K562 (cell line): ENCODE data around the gene DIPK1A. TPM values are rescaled to one million over a fixed set of nuclear protein-coding genes. Genes with fewer than 3 reads are reported as not detected.

Experiments
- ATAC-seq: fragments of 200-7000 bp; cut with Tn5 transposase; 3 replicates; pipeline ENCODE4 v1.9.1; 2020; ENCODE audit warnings: moderate library complexity
- BruUV-seq: library from RNA; stranded (reverse); fragments of 400-500 nt; replicated peaks from 2 replicates; lab custom pipeline; 2021; lab: Mats Ljungman, UMichigan
- CTCF ChIA-PET: fragments of 300-600 bp; formaldehyde crosslinking; extraction: SDS; loops from one replicate; lab custom pipeline; 2021; ENCODE audit warnings: low intra/inter-chr PET ratio; lab: Yijun Ruan, JAX
- POLR2A ChIA-PET: fragments of 300-600, 350-650 bp; sonication (Branson Sonifier 250); formaldehyde crosslinking; extraction: SDS; loops from one replicate; lab custom pipeline; 2021; ENCODE audit warnings: antibody characterized with exemption, inconsistent platforms; lab: Yijun Ruan, JAX
- DNase-seq, 4 experiments: peaks; one replicate each; pipeline versions ENCODE4 v3.0.0 to v3.0.0-alpha.2; 2011 to 2018; ENCODE audit warnings: low spot score in 3 of 4, mixed read lengths in 3 of 4; ENCODE audit errors: extremely low read depth in 1 of 4
- FAIRE-seq: peaks from 2 replicates; lab custom pipeline; 2011; peaks lifted over from hg19 to GRCh38; lab: Jason Lieb, UNC
- H2AFZ ChIP-seq: 2 replicates; pipeline ENCODE4 v1.6.0; 2011; ENCODE audit warnings: low read depth, low read length, control low read depth, inconsistent platforms
- H3K27ac ChIP-seq: fragments of 200-600 bp; 3 replicates; pipeline ENCODE4 v1.8.0; 2011; ENCODE audit warnings: low read depth, mild to moderate bottlenecking, control low read depth, inconsistent platforms, low read length, moderate library complexity, mixed read lengths; ENCODE audit errors: extremely low read depth
- H3K27me3 ChIP-seq, 2 experiments: fragments of 300-600 bp in 1 of 2; 2 replicates in 1 of 2; 3 replicates in 1 of 2; pipeline versions ENCODE4 v1.6.0 to v1.8.0; 2011; ENCODE audit warnings: inconsistent platforms in 2 of 2, low read length in 2 of 2, mild to moderate bottlenecking in 1 of 2, mixed read lengths in 1 of 2, moderate library complexity in 1 of 2; ENCODE audit not compliant: control insufficient read depth in 2 of 2, insufficient read depth in 2 of 2
- H3K36me3 ChIP-seq: fragments of 300-600 bp; 3 replicates; pipeline ENCODE4 v1.8.0; 2011; ENCODE audit warnings: mild to moderate bottlenecking, low read length, inconsistent platforms; ENCODE audit not compliant: control insufficient read depth, insufficient read depth
- H3K4me1 ChIP-seq, 2 experiments: fragments of 200-600 bp in 1 of 2; replicated peaks in 1 of 2; 2 replicates in 1 of 2; 3 replicates in 1 of 2; pipeline versions ENCODE4 v1.5.1 to v1.8.0; 2011; ENCODE audit warnings: inconsistent platforms in 2 of 2, low read length in 2 of 2, mild to moderate bottlenecking in 1 of 2, mixed read lengths in 1 of 2, moderate library complexity in 1 of 2; ENCODE audit not compliant: control insufficient read depth in 2 of 2, insufficient read depth in 2 of 2
- H3K4me2 ChIP-seq: 2 replicates; pipeline ENCODE4 v1.6.1; 2011; ENCODE audit warnings: low read length, control low read depth, inconsistent platforms, mixed read lengths; ENCODE audit not compliant: insufficient read depth
- H3K4me3 ChIP-seq: fragments of 200-600 bp; sonication (generic), shearing (Covaris generic); 2 replicates; pipeline ENCODE4 v1.5.1; 2016; ENCODE audit warnings: control low read depth, inconsistent platforms
- H3K79me2 ChIP-seq: fragments of 200-600 bp; 3 replicates; pipeline ENCODE4 v1.8.0; 2011; ENCODE audit warnings: low read length, inconsistent platforms; ENCODE audit not compliant: control insufficient read depth, insufficient read depth
- H3K9ac ChIP-seq, 2 experiments: 2 replicates each; pipeline versions ENCODE4 v1.6.0 to v1.6.1; 2011; ENCODE audit warnings: low read depth in 2 of 2, low read length in 2 of 2, control low read depth in 1 of 2, inconsistent platforms in 1 of 2, mild to moderate bottlenecking in 1 of 2, mixed read lengths in 1 of 2; ENCODE audit not compliant: insufficient read depth in 1 of 2
- H3K9me1 ChIP-seq: one replicate; pipeline ENCODE4 v1.6.0; 2011; ENCODE audit warnings: inconsistent platforms, mild to moderate bottlenecking, low read length, moderate library complexity; ENCODE audit not compliant: control insufficient read depth, insufficient read depth
- H3K9me3 ChIP-seq: replicated peaks from 2 replicates; pipeline ENCODE4 v1.5.1; 2011; ENCODE audit warnings: low read depth, low read length, inconsistent platforms; ENCODE audit not compliant: control insufficient read depth, insufficient read depth
- H4K20me1 ChIP-seq: replicated peaks from 2 replicates; pipeline ENCODE4 v1.6.1; 2011; ENCODE audit warnings: low read length, inconsistent platforms, mixed read lengths; ENCODE audit not compliant: control insufficient read depth, insufficient read depth
- CHD2 ChIP-seq: IDR thresholded peaks from 2 replicates; pipeline ENCODE4 v1.6.1; 2011; ENCODE audit warnings: low read depth, low read length
- ELF1 ChIP-seq: fragments of 200-800 bp; sonication (Bioruptor generic); IDR thresholded peaks from 2 replicates; pipeline ENCODE4 v1.6.1; 2016; ENCODE audit warnings: missing genetic modification characterization, missing compliant biosample characterization
- FOXP1 ChIP-seq: sonication (generic); formaldehyde crosslinking; IDR thresholded peaks from 2 replicates; pipeline ENCODE4 v1.8.0; 2022; ENCODE audit warnings: mild to moderate bottlenecking, missing genetic modification reagents
- HLTF ChIP-seq: fragments of 450-650 bp; IDR thresholded peaks from 2 replicates; pipeline ENCODE4 v1.6.1; 2016
- KDM1A ChIP-seq, 2 experiments: fragments of 450-650 bp; IDR thresholded peaks; 2 replicates each; pipeline ENCODE4 v1.6.1; 2016; ENCODE audit warnings: mild to moderate bottlenecking in 2 of 2
- MBD1 ChIP-seq: fragments of 250-450 bp; sonication (Bioruptor Pico); IDR thresholded peaks from 2 replicates; pipeline ENCODE4 v1.8.0; 2022; ENCODE audit warnings: inconsistent platforms
- MED1 ChIP-seq: sonication (generic); formaldehyde crosslinking; IDR thresholded peaks from 2 replicates; pipeline ENCODE4 v1.8.1; 2023; ENCODE audit warnings: missing genetic modification reagents, borderline replicate concordance
- SAP30 ChIP-seq: fragments of 200-600 bp; sonication (generic); IDR thresholded peaks from 2 replicates; pipeline ENCODE4 v1.6.1; 2012; ENCODE audit warnings: borderline replicate concordance, low read depth, mild to moderate bottlenecking, moderate library complexity, low read length, control low read depth, inconsistent platforms; ENCODE audit not compliant: insufficient read depth, poor library complexity, severe bottlenecking
- SMARCA4 ChIP-seq: fragments of 450-650 bp; IDR thresholded peaks from 2 replicates; pipeline ENCODE4 v1.6.1; 2016
- TRIM24 ChIP-seq, 2 experiments: fragments of 450-650 bp; IDR thresholded peaks; 2 replicates each; pipeline ENCODE4 v1.6.1; 2016
- ZEB2 ChIP-seq: fragments of 450-650 bp; IDR thresholded peaks from 2 replicates; pipeline ENCODE4 v1.6.1; 2016
- ZNF24 ChIP-seq: fragments of 450-650 bp; IDR thresholded peaks from 2 replicates; pipeline ENCODE4 v1.6.1; 2016
- ZNF318 ChIP-seq, 2 experiments: fragments of 450-650 bp; IDR thresholded peaks; 2 replicates each; pipeline ENCODE4 v1.6.1; 2016; ENCODE audit warnings: mild to moderate bottlenecking in 2 of 2, borderline replicate concordance in 1 of 2, low read depth in 1 of 2, moderate library complexity in 1 of 2
- ZNF764 ChIP-seq: fragments of 250-450 bp; sonication (Bioruptor Pico); IDR thresholded peaks from 2 replicates; pipeline ENCODE4 v1.4.0; 2020; ENCODE audit warnings: low read depth, mild to moderate bottlenecking, moderate library complexity
- WGBS: fragments of 100-300 bp; shearing (Covaris generic); methylation state at CpG from one replicate; pipeline ENCODE4 v1.1.6; 2016; ENCODE audit warnings: low coverage, mixed read lengths; ENCODE audit not compliant: insufficient coverage; ENCODE audit errors: missing lambda C conversion rate; 5-methylcytosine and 5-hydroxymethylcytosine counted together
- in situ Hi-C: fragments of 300-500 bp; cut with MboI; formaldehyde crosslinking; loops from 4 replicates; pipeline ENCODE4 v1.15.0; 2018; ENCODE audit warnings: inconsistent platforms, mixed read lengths
- intact Hi-C: fragments of 100-400 bp; cut with micrococcal nuclease; formaldehyde crosslinking; loops from 2 replicates; pipeline ENCODE4 v1.14.2; 2022
- polyA plus RNA-seq, 8 experiments: library from polyadenylated mRNA; depleted of rRNA in 4 of 8; stranded (reverse) in 5 of 8; unstranded in 3 of 8; fragments of >200 nt; fragmentation: Nextera tagmentation in 2 of 8; fragmentation: Illumina TruSeq in 1 of 8; extraction: Ambion mirVana in 2 of 8; extraction: Trizol in 1 of 8; gene quantifications; 2 replicates each; pipeline versions ENCODE4 v1.2.1 to v1.2.3, GENCODE V29; 2011 to 2014; ENCODE audit warnings: inconsistent platforms in 1 of 8, missing spikeins in 1 of 8
- total RNA-seq, 7 experiments: library from RNA; depleted of rRNA in 6 of 7; stranded (reverse); fragments of >200 nt in 6 of 7; fragmentation: Illumina TruSeq in 2 of 7; extraction: Trizol in 2 of 7; gene quantifications; 2 replicates each; pipeline versions ENCODE4 v1.2.1 to v1.2.3, GENCODE V29; 2011 to 2021; ENCODE audit warnings: low replicate concordance in 1 of 7

DIPK1A gene
- total and polyA plus RNA-seq, 9 of the 15 experiments (the other 6 are each of a cell fraction or from before 2014, with no cell fraction given): 0.54 to 2.5 (median 1.3) TPM

GRCh38 chr1:92886886-92887419 lies 74.3 kb downstream of the DIPK1A start:
- Histone ChIP-seq H3K9me3 (no peaks in the 10 kb centered on the region), H2AFZ (no peak overlapping the region), H4K20me1 (no peaks in the 10 kb centered on the region; the same call in 1 of the 2 replicates), H3K9ac (no peak overlapping the region), H3K27ac (no peak overlapping the region), H3K4me3 (no peak overlapping the region), H3K79me2 (no peaks in the 10 kb centered on the region), H3K4me2 (no peak overlapping the region), H3K27me3 (no peaks in the 10 kb centered on the region), H3K4me1 (no peaks in the 10 kb centered on the region), H3K36me3 (no peaks in the 10 kb centered on the region), H3K9me1 (no peaks in the 10 kb centered on the region)
- ChIA-PET CTCF (no interaction called here), POLR2A (interaction anchor here (1.3 kb wide), 1 partner anchor 11 kb away, joined by 3 read pairs; no protein-coding TSS in a partner anchor)
- in situ Hi-C loops: no loop called here
- no peak for FAIRE-seq
- BruUV-seq: no TSS peak
- 33% methylated on average over 2 of the region's 2 CpGs for WGBS
- no peak for ATAC-seq
- intact Hi-C loops: no loop called here
- DNase-seq: no peak
- TF ChIP-seq FOXP1 (CRISPR knock-in tag) (no peak), ZNF764 (CRISPR knock-in tag) (no peak), SMARCA4 (no peak), ZNF318 (IDR thresholded peaks at IDR 0.05; ENCODE audit: borderline replicate concordance in 1 of 2, low read depth in 1 of 2) (no peak), SAP30 (no peak), ZEB2 (no peak), KDM1A (IDR thresholded peaks at IDR 0.05) (no peak), MED1 (CRISPR knock-in tag) (no peak), MBD1 (CRISPR knock-in tag) (no peak), ELF1 (no peak), ZNF24 (no peak), HLTF (no peak), CHD2 (no peak), TRIM24 (IDR thresholded peaks at IDR 0.05) (no peak)
